Daoy (cell line): ENCODE results near the gene TPRX1. TPM values are rescaled to one million over a fixed set of nuclear protein-coding genes. Genes with fewer than 3 reads are reported as not detected.

Source experiments
- total RNA-seq: library from RNA; depleted of rRNA; stranded (reverse); fragments of >200 nt; shearing (Covaris generic); gene quantifications from 2 replicates; pipeline ENCODE4 v1.2.3, GENCODE V29; 2014; rRNA removed

The TPRX1 gene
- total RNA-seq, 1 experiment from 2014 or later: not detected

Other genes with a start within 250 kb of the TPRX1 start
- not detected in 2 replicates for gene ZNF541, start 231.4 kb downstream of the TPRX1 start, total RNA-seq
- 0.89 and 8.5 TPM in 2 replicates for gene BICRA, start 195.4 kb downstream of the TPRX1 start, total RNA-seq
- gene EHD2, start 91.1 kb downstream of the TPRX1 start, total RNA-seq: 7.4 and 9.7 TPM in 2 replicates
- gene NOP53, start 59.0 kb downstream of the TPRX1 start, total RNA-seq: 48.0 and 56.6 TPM in 2 replicates
- 239 and 251 TPM in 2 replicates for gene SELENOW, start 25.8 kb downstream of the TPRX1 start, total RNA-seq
- gene CRX, start 17.4 kb upstream of the TPRX1 start, total RNA-seq: not detected in 2 replicates
- gene TPRX2, start 54.7 kb upstream of the TPRX1 start, total RNA-seq: not detected in 2 replicates
- not detected in 2 replicates for gene SULT2A1, start 81.8 kb upstream of the TPRX1 start, total RNA-seq
- gene BSPH1, start 187.6 kb upstream of the TPRX1 start, total RNA-seq: not detected in 2 replicates
- not detected in 2 replicates for gene ELSPBP1, start 190.1 kb upstream of the TPRX1 start, total RNA-seq
- gene CABP5, start 239.5 kb upstream of the TPRX1 start, total RNA-seq: not detected in 2 replicates